Right lobe of liver (tissue), 4 donors: Measurements from ENCODE around the gene C4orf17.
A peak's percentile ranks its signal among the peaks of the same experiment; 100 is the strongest.

ENCODE experiments used
- CTCF ChIP-seq, 4 donors: fragments of 200-600 bp in 3 of 4; fragments of 450-650 bp in 1 of 4; IDR thresholded peaks; one replicate each; pipeline versions ENCODE4 v1.5.1 to v1.8.0; 2016 to 2022; ENCODE audit warnings: antibody characterized with exemption in 4 of 4, mild to moderate bottlenecking in 2 of 4
- POLR2A ChIP-seq: fragments of 450-650 bp; IDR thresholded peaks from one replicate; pipeline ENCODE4 v1.6.1; 2017; ENCODE audit warnings: antibody characterized with exemption, mild to moderate bottlenecking
- donor health status: DM: no; HTN: no; CAD: no.
- donor health status: DM: no; HTN: no; CAD: no.
- donor health status: DM: no; HTN: yes; CAD: no.

DNA sequence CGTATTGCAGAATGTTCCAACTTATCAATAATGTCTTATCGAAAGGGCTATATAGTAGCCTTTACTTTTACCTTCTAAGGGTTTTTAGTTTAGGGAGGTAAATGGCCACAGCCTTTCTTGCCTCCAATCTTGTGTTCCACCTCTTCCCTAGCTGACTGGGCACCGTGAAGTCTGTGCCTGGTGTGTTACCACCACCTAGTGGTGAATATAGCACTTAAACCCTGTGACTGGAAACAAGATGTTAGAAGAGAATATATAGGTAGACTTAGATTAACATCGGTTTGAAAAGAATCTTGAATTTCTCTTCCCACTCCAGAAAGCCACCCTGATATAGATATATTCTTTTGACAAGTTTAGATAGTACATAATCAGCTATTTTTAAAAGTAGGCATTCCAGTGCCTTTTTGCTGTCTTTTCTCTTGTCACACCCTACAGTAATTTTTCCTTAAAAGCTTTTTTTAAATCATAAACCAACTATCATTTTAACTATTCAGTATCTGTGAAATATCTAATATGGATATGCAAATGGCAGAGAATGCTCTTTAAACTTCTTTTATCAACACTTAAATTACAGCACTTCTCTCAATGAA, 47.9 kb upstream of the C4orf17 start:
- TF ChIP-seq CTCF (IDR thresholded peaks at IDR 0.05), result peak; percentile 86 to 94 (median 86)
- no peak for TF ChIP-seq POLR2A
